WTC11 (cell line): ENCODE measurements around the gene ITGAE. TPM values are rescaled to one million over a fixed set of nuclear protein-coding genes. Genes with fewer than 3 reads are reported as not detected.

Experiments used
- ATAC-seq: fragments of 200-7000 bp; cut with Tn5 transposase; 2 replicates; pipeline ENCODE4 v1.10.0; 2021; ENCODE audit warnings: mild to moderate bottlenecking, moderate library complexity
- CTCF ChIA-PET: fragments of 300-600 bp; sonication (Branson Sonifier 250); formaldehyde crosslinking; loops from one replicate; lab custom pipeline; 2021; ENCODE audit warnings: antibody characterized with exemption; lab: Charles Lee
- POLR2A ChIA-PET: fragments of 350-600 bp; sonication (Branson Sonifier 250); formaldehyde crosslinking; loops from one replicate; lab custom pipeline; 2021; ENCODE audit warnings: antibody characterized with exemption; lab: Charles Lee
- DNase-seq: peaks from one replicate; pipeline ENCODE4 v3.0.0; 2021; ENCODE audit warnings: low spot score
- H3K27ac Mint-ChIP-seq: 2 replicates; pipeline ENCODE4 v1.8.0; 2021; ENCODE audit warnings: mixed read lengths
- H3K27me3 Mint-ChIP-seq: 2 replicates; pipeline ENCODE4 v1.8.0; 2021; ENCODE audit warnings: low read depth, mild to moderate bottlenecking, moderate library complexity, mixed read lengths
- H3K36me3 Mint-ChIP-seq: 2 replicates; pipeline ENCODE4 v1.8.0; 2021; ENCODE audit warnings: mixed read lengths
- H3K4me1 Mint-ChIP-seq: 2 replicates; pipeline ENCODE4 v1.8.0; 2022; ENCODE audit warnings: mixed read lengths
- H3K4me3 Mint-ChIP-seq: 2 replicates; pipeline ENCODE4 v1.8.0; 2021; ENCODE audit warnings: mild to moderate bottlenecking, moderate library complexity, mixed read lengths
- H3K9me3 Mint-ChIP-seq: 2 replicates; pipeline ENCODE4 v1.8.0; 2021; ENCODE audit warnings: mixed read lengths
- ELF4 ChIP-seq: sonication (generic); formaldehyde crosslinking; IDR thresholded peaks from 2 replicates; pipeline ENCODE4 v1.8.1; 2022; ENCODE audit warnings: low read depth, mild to moderate bottlenecking, moderate library complexity, missing genetic modification reagents
- EMX1 ChIP-seq: fragments of 250-450 bp; sonication (Bioruptor Pico); IDR thresholded peaks from 2 replicates; pipeline ENCODE4 v1.8.0; 2021; ENCODE audit warnings: mild to moderate bottlenecking
- FOXK1 ChIP-seq: sonication (generic); formaldehyde crosslinking; IDR thresholded peaks from 2 replicates; pipeline ENCODE4 v1.8.0; 2022; ENCODE audit warnings: mild to moderate bottlenecking, moderate library complexity, missing genetic modification reagents
- GABPB1 ChIP-seq: sonication (generic); formaldehyde crosslinking; IDR thresholded peaks from 2 replicates; pipeline ENCODE4 v1.8.1; 2023; ENCODE audit warnings: mild to moderate bottlenecking, missing genetic modification reagents
- GRHL2 ChIP-seq: fragments of 250-450 bp; sonication (Bioruptor Pico); IDR thresholded peaks from 2 replicates; pipeline ENCODE4 v1.8.0; 2022; ENCODE audit warnings: mild to moderate bottlenecking, moderate library complexity; ENCODE audit not compliant: insufficient replicate concordance, severe bottlenecking
- GTF2I ChIP-seq: fragments of 250-450 bp; sonication (Bioruptor Pico); conservative IDR thresholded peaks from 2 replicates; pipeline ENCODE4 v1.4.0; 2021; ENCODE audit warnings: mild to moderate bottlenecking
- JAZF1 ChIP-seq: fragments of 250-450 bp; sonication (Bioruptor Pico); IDR thresholded peaks from 2 replicates; pipeline ENCODE4 v1.9.0; 2021; ENCODE audit warnings: moderate library complexity, mild to moderate bottlenecking, inconsistent platforms
- NFATC4 ChIP-seq: fragments of 250-450 bp; sonication (Bioruptor Pico); IDR thresholded peaks from 2 replicates; pipeline ENCODE4 v1.9.0; 2021; ENCODE audit warnings: mild to moderate bottlenecking
- NFE2L1 ChIP-seq: sonication (generic); formaldehyde crosslinking; IDR thresholded peaks from 2 replicates; pipeline ENCODE4 v1.8.1; 2023; ENCODE audit warnings: missing genetic modification reagents
- NR3C1 ChIP-seq: sonication (generic); formaldehyde crosslinking; conservative IDR thresholded peaks from 2 replicates; pipeline ENCODE4 v1.8.1; 2023; ENCODE audit warnings: low read depth, mild to moderate bottlenecking, missing genetic modification reagents
- SP1 ChIP-seq: sonication (generic); formaldehyde crosslinking; conservative IDR thresholded peaks from 2 replicates; pipeline ENCODE4 v1.8.1; 2022; ENCODE audit warnings: missing genetic modification reagents
- TEAD1 ChIP-seq: sonication (generic); formaldehyde crosslinking; IDR thresholded peaks from 2 replicates; pipeline ENCODE4 v1.8.0; 2022; ENCODE audit warnings: mild to moderate bottlenecking, missing genetic modification reagents
- TP53 ChIP-seq: sonication (generic); formaldehyde crosslinking; IDR thresholded peaks from 2 replicates; pipeline ENCODE4 v1.8.1; 2023; ENCODE audit warnings: mild to moderate bottlenecking, missing genetic modification reagents
- ZNF138 ChIP-seq: sonication (generic); formaldehyde crosslinking; conservative IDR thresholded peaks from 2 replicates; pipeline ENCODE4 v1.8.1; 2022; ENCODE audit warnings: mild to moderate bottlenecking, moderate library complexity, missing genetic modification reagents
- ZNF317 ChIP-seq: sonication (generic); formaldehyde crosslinking; IDR thresholded peaks from 2 replicates; pipeline ENCODE4 v1.8.1; 2023; ENCODE audit warnings: low read depth, mild to moderate bottlenecking, moderate library complexity, missing genetic modification reagents, borderline replicate concordance
- ZNF396 ChIP-seq: fragments of 250-450 bp; sonication (Bioruptor Pico); IDR thresholded peaks from 2 replicates; pipeline ENCODE4 v1.8.0; 2021; ENCODE audit warnings: mild to moderate bottlenecking, moderate library complexity, borderline replicate concordance
- ZNF416 ChIP-seq: fragments of 250-450 bp; sonication (Bioruptor Pico); IDR thresholded peaks from 2 replicates; pipeline ENCODE4 v1.9.0; 2021; ENCODE audit warnings: mild to moderate bottlenecking, inconsistent platforms
- ZNF671 ChIP-seq: fragments of 250-450 bp; sonication (Bioruptor Pico); IDR thresholded peaks from 2 replicates; pipeline ENCODE4 v1.8.0; 2021; ENCODE audit warnings: mild to moderate bottlenecking
- total RNA-seq: library from RNA; stranded (reverse); gene quantifications from 3 replicates; pipeline ENCODE4 v1.2.3, GENCODE V29; 2021
- TF ChIP-seq, protein P1 (sequence below): sonication (generic); formaldehyde crosslinking; IDR thresholded peaks from 2 replicates; pipeline ENCODE4 v1.8.1; 2022; ENCODE audit warnings: low read depth, missing genetic modification reagents, borderline replicate concordance
- TF ChIP-seq, protein P2 (sequence below): sonication (generic); formaldehyde crosslinking; IDR thresholded peaks from 2 replicates; pipeline ENCODE4 v1.8.0; 2022; ENCODE audit warnings: mild to moderate bottlenecking, missing genetic modification reagents
- TF ChIP-seq, protein P3 (sequence below): sonication (generic); formaldehyde crosslinking; IDR thresholded peaks from 2 replicates; pipeline ENCODE4 v1.8.0; 2022; ENCODE audit warnings: mild to moderate bottlenecking, missing genetic modification reagents
- TF ChIP-seq, protein P4 (sequence below): sonication (generic); formaldehyde crosslinking; IDR thresholded peaks from 2 replicates; pipeline ENCODE4 v1.8.1; 2023; ENCODE audit warnings: mild to moderate bottlenecking, missing genetic modification reagents
- TF ChIP-seq, protein P5 (sequence below): sonication (generic); formaldehyde crosslinking; IDR thresholded peaks from 2 replicates; pipeline ENCODE4 v1.8.1; 2023; ENCODE audit warnings: mild to moderate bottlenecking, missing genetic modification reagents
- TF ChIP-seq, protein P6 (sequence below): sonication (generic); formaldehyde crosslinking; IDR thresholded peaks from 2 replicates; pipeline ENCODE4 v1.8.1; 2023; ENCODE audit warnings: mild to moderate bottlenecking, missing genetic modification reagents, borderline replicate concordance

The ITGAE gene
- total RNA-seq, 1 experiment from 2014 or later: 19.5 TPM

DNA sequence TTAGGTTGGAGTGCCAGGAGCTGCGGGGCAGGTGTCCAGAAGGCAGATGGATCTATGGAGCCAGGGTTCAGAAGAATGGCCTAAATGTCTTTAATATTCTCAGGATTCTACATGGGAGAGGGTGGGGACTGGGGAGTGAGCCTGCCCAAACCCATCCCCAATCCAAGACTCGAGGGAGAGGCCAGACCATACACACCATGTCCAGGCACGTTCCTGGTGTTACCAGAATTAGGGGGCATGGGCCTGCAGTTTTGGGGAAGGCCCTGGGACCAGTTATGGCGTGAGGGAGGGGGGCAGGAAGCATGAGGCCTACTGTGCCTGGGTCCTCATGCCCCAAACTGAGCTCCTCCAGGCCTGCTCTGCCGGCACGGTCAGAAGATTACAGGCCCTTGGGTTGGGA is 134.5 kb downstream of the ITGAE start:
- ATAC-seq (no peak), DNase-seq (no peak)
- TF ChIP-seq GRHL2 (CRISPR knock-in tag) (no peak), ZNF138 (CRISPR knock-in tag) (no peak), GABPB1 (CRISPR knock-in tag) (no peak), NFE2L1 (CRISPR knock-in tag) (no peak), ELF4 (CRISPR knock-in tag) (no peak), SP1 (CRISPR knock-in tag) (no peak), TP53 (CRISPR knock-in tag) (no peak), GTF2I (no peak), FOXK1 (CRISPR knock-in tag) (no peak), NR3C1 (CRISPR knock-in tag) (no peak), ZNF416 (CRISPR knock-in tag) (no peak), ZNF317 (CRISPR knock-in tag) (no peak), TEAD1 (CRISPR knock-in tag) (no peak), JAZF1 (CRISPR knock-in tag) (no peak), ZNF671 (CRISPR knock-in tag) (no peak)
- TF ChIP-seq, protein P1, sequence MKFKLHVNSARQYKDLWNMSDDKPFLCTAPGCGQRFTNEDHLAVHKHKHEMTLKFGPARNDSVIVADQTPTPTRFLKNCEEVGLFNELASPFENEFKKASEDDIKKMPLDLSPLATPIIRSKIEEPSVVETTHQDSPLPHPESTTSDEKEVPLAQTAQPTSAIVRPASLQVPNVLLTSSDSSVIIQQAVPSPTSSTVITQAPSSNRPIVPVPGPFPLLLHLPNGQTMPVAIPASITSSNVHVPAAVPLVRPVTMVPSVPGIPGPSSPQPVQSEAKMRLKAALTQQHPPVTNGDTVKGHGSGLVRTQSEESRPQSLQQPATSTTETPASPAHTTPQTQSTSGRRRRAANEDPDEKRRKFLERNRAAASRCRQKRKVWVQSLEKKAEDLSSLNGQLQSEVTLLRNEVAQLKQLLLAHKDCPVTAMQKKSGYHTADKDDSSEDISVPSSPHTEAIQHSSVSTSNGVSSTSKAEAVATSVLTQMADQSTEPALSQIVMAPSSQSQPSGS (CRISPR knock-in tag): no peak
- TF ChIP-seq, protein P2, sequence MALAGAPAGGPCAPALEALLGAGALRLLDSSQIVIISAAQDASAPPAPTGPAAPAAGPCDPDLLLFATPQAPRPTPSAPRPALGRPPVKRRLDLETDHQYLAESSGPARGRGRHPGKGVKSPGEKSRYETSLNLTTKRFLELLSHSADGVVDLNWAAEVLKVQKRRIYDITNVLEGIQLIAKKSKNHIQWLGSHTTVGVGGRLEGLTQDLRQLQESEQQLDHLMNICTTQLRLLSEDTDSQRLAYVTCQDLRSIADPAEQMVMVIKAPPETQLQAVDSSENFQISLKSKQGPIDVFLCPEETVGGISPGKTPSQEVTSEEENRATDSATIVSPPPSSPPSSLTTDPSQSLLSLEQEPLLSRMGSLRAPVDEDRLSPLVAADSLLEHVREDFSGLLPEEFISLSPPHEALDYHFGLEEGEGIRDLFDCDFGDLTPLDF (CRISPR knock-in tag): no peak
- TF ChIP-seq, protein P3, sequence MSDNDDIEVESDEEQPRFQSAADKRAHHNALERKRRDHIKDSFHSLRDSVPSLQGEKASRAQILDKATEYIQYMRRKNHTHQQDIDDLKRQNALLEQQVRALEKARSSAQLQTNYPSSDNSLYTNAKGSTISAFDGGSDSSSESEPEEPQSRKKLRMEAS (CRISPR knock-in tag): no peak
- H3K27me3 Mint-ChIP-seq: no peaks in the 10 kb centered on the region
- peak overlapping the region; percentile 99 for H3K4me3 Mint-ChIP-seq
- peaks cover 20% of the 10 kb centered on the region for H3K4me1 Mint-ChIP-seq
- POLR2A ChIA-PET: interaction anchor here (1.7 kb wide), 1 partner anchor 57 kb away, joined by 4 read pairs; the partner anchor contains the start of gene HASPIN
- CTCF ChIA-PET: interaction anchor here (0.8 to 3.2 kb wide), 3 partner anchors 17 to 25 kb away, joined by 3 to 20 read pairs (median 3); no protein-coding TSS in a partner anchor
- H3K27ac Mint-ChIP-seq: peak overlapping the region; percentile 69; the same call in 1 of the 2 replicates
- H3K9me3 Mint-ChIP-seq: no peaks in the 10 kb centered on the region
- H3K36me3 Mint-ChIP-seq: peaks cover 18% of the 10 kb centered on the region

DNA sequence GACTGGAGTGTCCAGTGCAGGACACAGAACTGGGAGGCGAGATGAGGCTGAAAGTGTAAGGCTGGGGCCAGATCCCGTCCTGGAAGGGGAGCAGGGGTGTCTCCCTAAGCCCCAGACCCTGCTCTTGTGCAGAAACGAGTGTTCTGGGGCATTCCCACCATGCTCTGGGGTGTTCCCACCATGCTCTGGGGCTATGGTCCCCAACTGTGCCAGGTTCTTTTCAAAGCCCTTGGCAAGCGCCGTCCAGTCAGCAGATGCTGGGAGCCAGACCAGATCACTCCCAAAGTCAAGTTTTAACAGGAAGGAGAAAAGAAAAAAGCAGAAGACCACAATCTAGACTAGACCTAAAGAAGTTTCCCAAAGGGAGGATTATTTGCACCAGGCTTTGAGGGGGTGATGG is 135.2 kb downstream of the ITGAE start:
- Mint-ChIP-seq H3K4me1 (peaks cover 20% of the 10 kb centered on the region), H3K27ac (peak overlapping the region; percentile 69; the same call in 1 of the 2 replicates), H3K27me3 (no peaks in the 10 kb centered on the region), H3K9me3 (no peaks in the 10 kb centered on the region), H3K4me3 (peak overlapping the region; percentile 99), H3K36me3 (peaks cover 18% of the 10 kb centered on the region)
- DNase-seq: no peak
- ChIA-PET CTCF (interaction anchor here (1.3 kb wide), 1 partner anchor 18 kb away, joined by 3 read pairs; no protein-coding TSS in a partner anchor), POLR2A (interaction anchor here (1.7 kb wide), 1 partner anchor 58 kb away, joined by 4 read pairs; the partner anchor contains the start of gene HASPIN)
- no peak for ATAC-seq
- TF ChIP-seq, protein P4, sequence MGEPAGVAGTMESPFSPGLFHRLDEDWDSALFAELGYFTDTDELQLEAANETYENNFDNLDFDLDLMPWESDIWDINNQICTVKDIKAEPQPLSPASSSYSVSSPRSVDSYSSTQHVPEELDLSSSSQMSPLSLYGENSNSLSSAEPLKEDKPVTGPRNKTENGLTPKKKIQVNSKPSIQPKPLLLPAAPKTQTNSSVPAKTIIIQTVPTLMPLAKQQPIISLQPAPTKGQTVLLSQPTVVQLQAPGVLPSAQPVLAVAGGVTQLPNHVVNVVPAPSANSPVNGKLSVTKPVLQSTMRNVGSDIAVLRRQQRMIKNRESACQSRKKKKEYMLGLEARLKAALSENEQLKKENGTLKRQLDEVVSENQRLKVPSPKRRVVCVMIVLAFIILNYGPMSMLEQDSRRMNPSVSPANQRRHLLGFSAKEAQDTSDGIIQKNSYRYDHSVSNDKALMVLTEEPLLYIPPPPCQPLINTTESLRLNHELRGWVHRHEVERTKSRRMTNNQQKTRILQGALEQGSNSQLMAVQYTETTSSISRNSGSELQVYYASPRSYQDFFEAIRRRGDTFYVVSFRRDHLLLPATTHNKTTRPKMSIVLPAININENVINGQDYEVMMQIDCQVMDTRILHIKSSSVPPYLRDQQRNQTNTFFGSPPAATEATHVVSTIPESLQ (CRISPR knock-in tag): no peak
- TF ChIP-seq, protein P5, sequence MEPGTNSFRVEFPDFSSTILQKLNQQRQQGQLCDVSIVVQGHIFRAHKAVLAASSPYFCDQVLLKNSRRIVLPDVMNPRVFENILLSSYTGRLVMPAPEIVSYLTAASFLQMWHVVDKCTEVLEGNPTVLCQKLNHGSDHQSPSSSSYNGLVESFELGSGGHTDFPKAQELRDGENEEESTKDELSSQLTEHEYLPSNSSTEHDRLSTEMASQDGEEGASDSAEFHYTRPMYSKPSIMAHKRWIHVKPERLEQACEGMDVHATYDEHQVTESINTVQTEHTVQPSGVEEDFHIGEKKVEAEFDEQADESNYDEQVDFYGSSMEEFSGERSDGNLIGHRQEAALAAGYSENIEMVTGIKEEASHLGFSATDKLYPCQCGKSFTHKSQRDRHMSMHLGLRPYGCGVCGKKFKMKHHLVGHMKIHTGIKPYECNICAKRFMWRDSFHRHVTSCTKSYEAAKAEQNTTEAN (CRISPR knock-in tag): no peak
- TF ChIP-seq NFATC4 (no peak), ZNF396 (CRISPR knock-in tag) (no peak), EMX1 (CRISPR knock-in tag) (no peak)
- TF ChIP-seq, protein P6, sequence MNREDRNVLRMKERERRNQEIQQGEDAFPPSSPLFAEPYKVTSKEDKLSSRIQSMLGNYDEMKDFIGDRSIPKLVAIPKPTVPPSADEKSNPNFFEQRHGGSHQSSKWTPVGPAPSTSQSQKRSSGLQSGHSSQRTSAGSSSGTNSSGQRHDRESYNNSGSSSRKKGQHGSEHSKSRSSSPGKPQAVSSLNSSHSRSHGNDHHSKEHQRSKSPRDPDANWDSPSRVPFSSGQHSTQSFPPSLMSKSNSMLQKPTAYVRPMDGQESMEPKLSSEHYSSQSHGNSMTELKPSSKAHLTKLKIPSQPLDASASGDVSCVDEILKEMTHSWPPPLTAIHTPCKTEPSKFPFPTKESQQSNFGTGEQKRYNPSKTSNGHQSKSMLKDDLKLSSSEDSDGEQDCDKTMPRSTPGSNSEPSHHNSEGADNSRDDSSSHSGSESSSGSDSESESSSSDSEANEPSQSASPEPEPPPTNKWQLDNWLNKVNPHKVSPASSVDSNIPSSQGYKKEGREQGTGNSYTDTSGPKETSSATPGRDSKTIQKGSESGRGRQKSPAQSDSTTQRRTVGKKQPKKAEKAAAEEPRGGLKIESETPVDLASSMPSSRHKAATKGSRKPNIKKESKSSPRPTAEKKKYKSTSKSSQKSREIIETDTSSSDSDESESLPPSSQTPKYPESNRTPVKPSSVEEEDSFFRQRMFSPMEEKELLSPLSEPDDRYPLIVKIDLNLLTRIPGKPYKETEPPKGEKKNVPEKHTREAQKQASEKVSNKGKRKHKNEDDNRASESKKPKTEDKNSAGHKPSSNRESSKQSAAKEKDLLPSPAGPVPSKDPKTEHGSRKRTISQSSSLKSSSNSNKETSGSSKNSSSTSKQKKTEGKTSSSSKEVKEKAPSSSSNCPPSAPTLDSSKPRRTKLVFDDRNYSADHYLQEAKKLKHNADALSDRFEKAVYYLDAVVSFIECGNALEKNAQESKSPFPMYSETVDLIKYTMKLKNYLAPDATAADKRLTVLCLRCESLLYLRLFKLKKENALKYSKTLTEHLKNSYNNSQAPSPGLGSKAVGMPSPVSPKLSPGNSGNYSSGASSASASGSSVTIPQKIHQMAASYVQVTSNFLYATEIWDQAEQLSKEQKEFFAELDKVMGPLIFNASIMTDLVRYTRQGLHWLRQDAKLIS (CRISPR knock-in tag): no peak
